ENCODE data around the gene LPGAT1.

LPGAT1 gene

DNA sequence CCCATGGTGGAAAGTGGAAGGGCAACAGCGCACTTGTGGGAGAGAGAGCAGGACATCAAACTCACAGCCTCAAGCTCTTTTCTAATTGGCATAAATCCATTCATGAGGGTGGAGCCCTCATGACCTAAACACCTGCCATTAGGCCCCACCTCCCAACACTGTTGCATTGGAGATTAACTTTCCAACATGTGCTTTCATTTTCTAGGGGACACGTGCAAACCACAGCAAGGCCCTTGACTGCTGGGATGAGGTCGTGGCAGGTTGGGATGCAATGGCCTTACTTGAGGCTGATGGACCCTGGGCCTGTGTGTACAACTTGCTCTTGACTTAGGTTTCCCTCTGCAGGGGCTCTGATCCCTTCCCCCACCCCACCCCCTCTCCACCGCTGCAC is 119.3 kb downstream of the LPGAT1 start:
- H3K27ac ChIP-seq, result no peak overlapping the region
- H3K36me3 ChIP-seq, result no peaks in the 10 kb centered on the region
- no peaks in the 10 kb centered on the region for H3K9me3 ChIP-seq
- peaks cover 38% of the 10 kb centered on the region for H3K4me1 ChIP-seq
- H3K4me3 ChIP-seq, result no peak overlapping the region
- no peaks in the 10 kb centered on the region for H3K27me3 ChIP-seq
- no peaks in the 10 kb centered on the region for H4K20me1 ChIP-seq
- no peak for TF ChIP-seq Cebpa-rat (IDR thresholded peaks at IDR 0.05)
- peak overlapping the region; percentile 6; the same call in 1 of the 2 replicates for H3K4me2 ChIP-seq
- H3K9ac ChIP-seq, result no peak overlapping the region

DNA sequence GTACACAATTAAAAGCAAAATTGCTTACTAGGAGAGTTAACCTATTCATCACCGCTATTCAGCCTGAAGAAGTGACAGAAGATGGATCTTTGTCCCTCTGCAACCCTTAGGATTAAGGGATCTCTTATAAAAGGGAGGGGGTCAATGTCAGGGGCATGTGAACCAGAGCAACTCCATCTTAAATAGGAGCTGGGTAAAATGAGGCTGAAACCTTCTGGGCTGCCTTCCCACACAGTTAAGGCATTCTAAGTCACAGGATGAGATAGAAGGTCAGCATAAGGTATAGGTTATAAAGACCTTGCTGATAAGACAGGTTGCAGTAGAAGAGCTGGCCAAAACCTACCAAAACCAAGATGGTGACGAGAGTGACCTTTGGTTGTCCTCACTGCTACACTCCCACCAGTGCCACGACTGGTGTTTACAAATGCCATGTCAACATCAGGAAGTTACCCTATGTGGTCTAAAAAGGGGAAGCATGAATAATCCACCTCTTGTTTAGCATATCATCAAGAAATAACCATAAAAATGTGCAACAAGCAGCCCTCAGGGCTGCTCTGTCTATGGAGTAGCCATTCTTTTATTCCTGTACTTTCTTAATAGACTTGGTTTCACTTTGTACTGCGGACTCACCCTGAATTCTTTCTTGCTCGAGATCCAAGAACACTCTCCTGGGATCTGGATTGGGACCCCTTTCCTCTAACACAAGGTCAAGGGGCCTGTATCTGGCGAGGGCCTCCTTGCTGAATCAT is 119.8 kb downstream of the LPGAT1 start:
- peaks cover 38% of the 10 kb centered on the region for H3K4me1 ChIP-seq
- H3K4me2 ChIP-seq, result peak overlapping the region; percentile 6; the same call in 1 of the 2 replicates
- no peaks in the 10 kb centered on the region for H3K27me3 ChIP-seq
- no peak overlapping the region for H3K4me3 ChIP-seq
- no peak overlapping the region for H3K27ac ChIP-seq
- no peak for TF ChIP-seq Cebpa-rat (IDR thresholded peaks at IDR 0.05)
- H3K9ac ChIP-seq, result no peak overlapping the region
- no peaks in the 10 kb centered on the region for H3K9me3 ChIP-seq
- H4K20me1 ChIP-seq, result no peaks in the 10 kb centered on the region
- no peaks in the 10 kb centered on the region for H3K36me3 ChIP-seq

DNA sequence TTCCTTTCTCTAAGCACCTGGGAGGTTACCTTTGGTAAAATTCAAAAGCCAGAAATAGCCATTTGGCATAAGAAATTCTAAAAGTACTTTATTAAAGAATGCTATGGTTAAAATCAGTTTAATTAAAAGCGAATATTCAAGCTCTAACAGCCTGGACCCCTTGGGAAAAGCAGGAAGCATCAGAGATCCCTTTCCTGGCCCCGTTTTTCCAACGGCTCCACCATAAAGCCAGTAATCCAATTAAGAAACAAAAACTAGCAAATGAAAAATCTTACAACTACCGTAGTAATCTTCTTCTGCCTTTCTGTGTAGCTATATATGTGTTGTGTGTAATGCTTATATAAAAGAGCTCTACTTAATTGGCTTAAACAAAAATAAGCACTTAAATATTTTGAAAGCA is 121.6 kb downstream of the LPGAT1 start:
- no peak for TF ChIP-seq Cebpa-rat (IDR thresholded peaks at IDR 0.05)
- Histone ChIP-seq H3K4me2 (no peak overlapping the region), H3K36me3 (no peaks in the 10 kb centered on the region), H3K27me3 (no peaks in the 10 kb centered on the region), H4K20me1 (no peaks in the 10 kb centered on the region), H3K9ac (no peak overlapping the region), H3K4me3 (no peak overlapping the region), H3K4me1 (peaks cover 37% of the 10 kb centered on the region), H3K9me3 (no peaks in the 10 kb centered on the region), H3K27ac (no peak overlapping the region)

DNA sequence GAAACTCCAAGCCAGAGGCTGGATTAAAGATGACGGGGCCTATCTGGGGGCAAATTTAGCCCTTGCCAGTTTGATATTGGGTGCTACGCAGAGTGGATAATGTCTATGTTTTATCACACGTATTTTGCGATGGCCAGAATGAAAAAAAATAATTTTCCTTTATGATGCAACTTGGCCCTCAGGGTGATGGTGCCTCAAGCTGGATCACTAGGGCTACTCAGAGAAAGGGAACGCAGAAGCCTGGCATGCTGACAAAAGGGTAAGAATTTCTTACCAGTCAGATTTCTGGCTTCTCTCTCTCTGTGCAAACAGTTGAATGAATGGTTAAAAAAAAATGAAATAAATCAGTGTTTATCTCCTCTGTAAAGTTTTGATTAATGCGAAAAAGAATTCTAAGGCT is 122.6 kb downstream of the LPGAT1 start:
- no peak overlapping the region for H3K9ac ChIP-seq
- no peak overlapping the region for H3K4me2 ChIP-seq
- H3K27me3 ChIP-seq, result no peaks in the 10 kb centered on the region
- H3K27ac ChIP-seq, result no peak overlapping the region
- H4K20me1 ChIP-seq, result no peaks in the 10 kb centered on the region
- peaks cover 40% of the 10 kb centered on the region for H3K4me1 ChIP-seq
- no peak overlapping the region for H3K4me3 ChIP-seq
- TF ChIP-seq Cebpa-rat (IDR thresholded peaks at IDR 0.05), result no peak
- H3K36me3 ChIP-seq, result no peaks in the 10 kb centered on the region
- H3K9me3 ChIP-seq, result no peaks in the 10 kb centered on the region

DNA sequence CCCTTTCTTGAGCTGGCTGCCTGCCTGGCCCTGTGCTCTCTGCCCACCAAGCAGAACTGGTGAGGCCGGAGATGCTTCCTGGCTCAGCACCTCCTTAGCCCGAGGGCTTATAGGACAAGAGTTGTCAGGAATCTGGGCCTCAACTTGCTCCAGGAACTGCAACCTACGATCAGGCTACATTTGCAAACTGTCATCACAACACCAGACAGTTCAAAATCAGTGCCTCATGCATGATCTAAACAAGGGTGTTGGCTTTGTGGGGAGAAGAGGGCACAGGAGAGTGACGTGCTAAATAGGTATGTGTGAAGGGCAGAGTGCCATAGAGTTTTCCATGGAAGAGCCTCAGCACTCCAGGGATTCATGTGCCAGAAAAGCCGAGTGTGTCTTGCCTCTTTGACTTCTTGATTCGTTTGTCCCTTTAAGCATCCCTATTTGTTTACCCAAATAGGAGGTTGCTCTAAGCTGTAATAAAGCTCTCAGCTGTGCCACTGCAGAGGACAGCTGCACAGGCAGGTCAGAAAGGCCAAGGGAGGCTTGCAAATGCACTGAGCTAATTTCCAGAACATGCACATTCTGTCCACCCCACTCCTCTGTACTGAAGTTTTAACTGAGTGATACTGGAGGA is 125.0 kb downstream of the LPGAT1 start:
- no peaks in the 10 kb centered on the region for H3K27me3 ChIP-seq
- no peak overlapping the region for H3K4me3 ChIP-seq
- no peaks in the 10 kb centered on the region for H3K9me3 ChIP-seq
- no peak overlapping the region for H3K9ac ChIP-seq
- no peak for TF ChIP-seq Cebpa-rat (IDR thresholded peaks at IDR 0.05)
- no peaks in the 10 kb centered on the region for H4K20me1 ChIP-seq
- no peaks in the 10 kb centered on the region for H3K36me3 ChIP-seq
- peaks cover 31% of the 10 kb centered on the region for H3K4me1 ChIP-seq
- H3K4me2 ChIP-seq, result peak overlapping the region; percentile 25; the same call in 1 of the 2 replicates
- no peak overlapping the region for H3K27ac ChIP-seq

DNA sequence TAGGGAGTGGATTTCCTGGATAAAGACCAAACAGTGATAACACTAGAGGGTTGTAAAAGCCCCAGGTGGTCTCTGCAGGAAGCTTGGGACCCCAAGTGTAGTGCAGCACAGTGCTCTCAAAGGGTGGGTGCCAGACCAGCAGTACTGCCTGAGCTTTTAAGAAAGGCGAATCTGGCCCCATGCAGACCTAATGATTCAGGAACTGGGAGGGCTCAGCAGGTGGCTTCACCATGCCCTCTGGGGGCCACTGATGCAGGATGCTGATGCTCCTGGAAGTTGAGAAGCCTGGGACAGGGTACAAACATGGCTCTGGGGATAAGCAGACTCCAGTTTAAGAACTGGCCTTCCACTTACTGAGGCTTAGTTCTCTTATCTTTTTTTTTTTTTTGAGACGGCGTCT is 126.0 kb downstream of the LPGAT1 start:
- H3K4me3 ChIP-seq, result no peak overlapping the region

DNA sequence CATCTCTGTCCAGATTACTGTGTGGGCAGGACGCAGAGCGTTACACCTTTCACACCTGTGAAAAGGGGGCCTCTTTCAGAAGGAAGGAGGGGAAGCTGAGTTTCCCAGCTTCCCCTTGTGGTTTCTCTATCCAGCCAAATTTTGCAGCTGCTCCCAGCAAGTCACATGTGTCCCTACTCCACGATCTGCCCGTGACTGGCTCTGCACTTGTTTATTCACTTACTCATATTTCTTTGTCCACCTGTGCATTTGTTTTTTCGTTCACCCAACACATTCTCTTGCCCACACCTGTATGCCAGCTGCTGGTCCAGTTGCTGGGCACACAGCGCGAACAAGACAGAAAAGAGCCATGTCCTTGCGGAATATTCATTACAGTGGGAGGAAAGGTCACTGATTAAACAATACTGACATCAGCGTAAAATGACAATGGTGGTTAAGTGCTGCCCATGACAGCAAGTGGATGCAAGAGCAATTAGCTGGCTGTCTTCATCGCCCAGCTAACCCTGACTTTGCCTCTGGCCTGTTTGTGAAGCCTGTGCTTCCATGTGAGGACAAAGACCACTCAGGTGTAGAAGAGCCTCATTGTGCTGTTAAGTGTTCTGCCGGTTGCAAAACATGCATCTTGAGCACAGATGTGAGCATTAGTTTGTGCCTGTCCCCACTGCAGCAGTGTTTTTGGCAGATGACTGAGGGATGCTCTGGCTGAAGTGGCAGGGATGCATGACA is 126.6 kb downstream of the LPGAT1 start:
- H3K4me2 ChIP-seq, result peak overlapping the region; percentile 29; the same call in 1 of the 2 replicates
- H3K36me3 ChIP-seq, result no peaks in the 10 kb centered on the region
- H3K4me1 ChIP-seq, result peaks cover 31% of the 10 kb centered on the region
- no peaks in the 10 kb centered on the region for H4K20me1 ChIP-seq
- no peaks in the 10 kb centered on the region for H3K27me3 ChIP-seq
- H3K4me3 ChIP-seq, result no peak overlapping the region
- TF ChIP-seq Cebpa-rat (IDR thresholded peaks at IDR 0.05), result no peak
- H3K27ac ChIP-seq, result no peak overlapping the region
- H3K9ac ChIP-seq, result no peak overlapping the region
- H3K9me3 ChIP-seq, result no peaks in the 10 kb centered on the region

More for the DNA sequence above, 126.0 kb downstream of the LPGAT1 start:
- H3K27ac ChIP-seq, result no peak overlapping the region
- H3K27me3 ChIP-seq, result no peaks in the 10 kb centered on the region
- H3K9ac ChIP-seq, result no peak overlapping the region
- no peaks in the 10 kb centered on the region for H4K20me1 ChIP-seq
- H3K4me1 ChIP-seq, result peaks cover 31% of the 10 kb centered on the region
- no peaks in the 10 kb centered on the region for H3K9me3 ChIP-seq
- H3K4me2 ChIP-seq, result peak overlapping the region; percentile 29; the same call in 1 of the 2 replicates
- no peak for TF ChIP-seq Cebpa-rat (IDR thresholded peaks at IDR 0.05)
- no peaks in the 10 kb centered on the region for H3K36me3 ChIP-seq

DNA sequence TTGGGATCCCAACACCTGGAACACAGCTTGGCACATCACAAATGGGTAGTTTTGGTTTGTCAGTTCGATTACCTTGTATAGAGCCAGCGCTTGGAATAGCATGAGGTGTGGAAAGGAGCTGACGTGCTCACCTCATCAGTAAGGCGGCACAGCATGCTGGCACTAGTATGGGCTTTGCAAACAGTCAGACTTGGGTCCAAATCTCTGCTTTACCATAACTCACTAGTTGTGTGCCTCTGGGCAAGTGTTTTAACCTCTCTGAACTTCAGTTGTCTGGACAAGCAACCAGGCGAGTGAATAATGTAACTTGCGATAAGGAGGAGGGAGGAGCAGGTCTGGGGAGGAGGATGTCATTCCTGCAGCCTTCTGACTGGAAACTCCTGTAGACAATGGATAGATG is 128.8 kb downstream of the LPGAT1 start:
- H4K20me1 ChIP-seq, result no peaks in the 10 kb centered on the region
- no peaks in the 10 kb centered on the region for H3K36me3 ChIP-seq
- no peaks in the 10 kb centered on the region for H3K27me3 ChIP-seq
- no peak overlapping the region for H3K4me2 ChIP-seq
- no peak overlapping the region for H3K27ac ChIP-seq
- no peak for TF ChIP-seq Cebpa-rat (IDR thresholded peaks at IDR 0.05)
- no peak overlapping the region for H3K4me3 ChIP-seq
- no peaks in the 10 kb centered on the region for H3K9me3 ChIP-seq
- peaks cover 51% of the 10 kb centered on the region for H3K4me1 ChIP-seq
- no peak overlapping the region for H3K9ac ChIP-seq

DNA sequence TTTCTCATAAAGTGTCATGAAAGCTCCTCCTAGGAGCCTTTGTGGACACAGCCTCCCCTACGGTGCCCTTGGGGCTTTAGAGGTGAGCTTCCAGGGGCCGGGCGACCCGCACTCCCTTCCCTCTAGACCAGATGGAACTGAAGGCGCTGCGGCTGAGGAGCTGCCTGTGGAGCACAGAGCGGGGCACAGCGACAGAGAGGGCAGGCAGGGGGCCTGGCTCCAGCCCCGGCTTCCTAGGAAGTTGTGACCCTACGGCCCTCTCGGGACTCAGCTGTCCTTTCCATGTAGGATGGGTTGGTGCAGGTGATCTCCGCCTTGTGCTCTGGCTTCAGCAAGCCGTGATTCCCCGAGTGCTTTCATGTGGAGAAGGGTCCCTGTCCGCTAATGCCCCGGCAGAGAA is 131.5 kb downstream of the LPGAT1 start:
- no peaks in the 10 kb centered on the region for H3K27me3 ChIP-seq
- no peak for TF ChIP-seq Cebpa-rat (IDR thresholded peaks at IDR 0.05)
- no peaks in the 10 kb centered on the region for H3K36me3 ChIP-seq
- no peak overlapping the region for H3K4me2 ChIP-seq
- H3K27ac ChIP-seq, result no peak overlapping the region
- H3K9ac ChIP-seq, result no peak overlapping the region
- H3K9me3 ChIP-seq, result peaks cover 11% of the 10 kb centered on the region
- H3K4me3 ChIP-seq, result no peak overlapping the region
- H4K20me1 ChIP-seq, result no peaks in the 10 kb centered on the region
- H3K4me1 ChIP-seq, result peaks cover 42% of the 10 kb centered on the region
